HepG2 (cell line): ENCODE results near the gene MYRIP. TPM values are rescaled to one million over a fixed set of nuclear protein-coding genes. Genes with fewer than 3 reads are reported as not detected.
"Not testable (repeated sequence)": the region's sequence is repeated elsewhere in the genome, so short reads cannot be mapped to it uniquely, and the experiment has no call there.

Experiments used
- ATAC-seq: fragments of 200-7000 bp; cut with Tn5 transposase; 3 replicates; pipeline ENCODE4 v1.9.1; 2020; ENCODE audit warnings: mild to moderate bottlenecking, moderate library complexity
- BruUV-seq: library from RNA; stranded (reverse); fragments of 400-500 nt; replicated peaks from 2 replicates; lab custom pipeline; 2021; lab: Mats Ljungman, UMichigan
- CTCF ChIA-PET: fragments of 300-600 bp; formaldehyde crosslinking; extraction: SDS; loops from one replicate; lab custom pipeline; 2021; ENCODE audit warnings: low total read pairs, inconsistent platforms, low intra/inter-chr PET ratio; lab: Yijun Ruan, JAX
- POLR2A ChIA-PET: fragments of 350-600 bp; sonication (Branson Sonifier 250); formaldehyde crosslinking; loops from one replicate; lab custom pipeline; 2020; ENCODE audit warnings: antibody characterized with exemption, inconsistent platforms; lab: Yijun Ruan, JAX
- DNase-seq: peaks from one replicate; pipeline ENCODE4 v3.0.0-alpha.2; 2015; ENCODE audit warnings: low spot score
- FAIRE-seq: peaks from 3 replicates; lab custom pipeline; 2011; peaks lifted over from hg19 to GRCh38; lab: Jason Lieb, UNC
- H2AFZ ChIP-seq: one replicate; pipeline ENCODE4 v1.6.1; 2011; ENCODE audit warnings: low read length, inconsistent platforms
- H3K27ac ChIP-seq: fragments of 300-600 bp; 3 replicates; pipeline ENCODE4 v1.8.0; 2011; ENCODE audit warnings: mixed run types, mild to moderate bottlenecking, mixed read lengths, low read length, inconsistent platforms; ENCODE audit not compliant: insufficient read depth; ENCODE audit errors: extremely low read length
- H3K27me3 ChIP-seq, 2 experiments: fragments of 200-600 bp in 1 of 2; 2 replicates in 1 of 2; 3 replicates in 1 of 2; pipeline versions ENCODE4 v1.6.0 to v1.8.0; 2011; ENCODE audit warnings: low read length in 2 of 2, mild to moderate bottlenecking in 2 of 2, moderate library complexity in 2 of 2, inconsistent platforms in 1 of 2; ENCODE audit not compliant: insufficient read depth in 2 of 2, control insufficient read depth in 1 of 2
- H3K36me3 ChIP-seq, 2 experiments: fragments of 200-600 bp in 1 of 2; replicated peaks in 1 of 2; 2 replicates in 1 of 2; 3 replicates in 1 of 2; pipeline versions ENCODE4 v1.5.1 to v1.8.0; 2011; ENCODE audit warnings: low read length in 2 of 2, inconsistent platforms in 1 of 2; ENCODE audit not compliant: insufficient read depth in 2 of 2, control insufficient read depth in 1 of 2
- H3K4me1 ChIP-seq: 2 replicates; pipeline ENCODE4 v1.5.1; 2012; ENCODE audit warnings: low read length, inconsistent platforms; ENCODE audit not compliant: insufficient read depth
- H3K4me2 ChIP-seq: 2 replicates; pipeline ENCODE4 v1.6.0; 2011; ENCODE audit warnings: low read depth, low read length, inconsistent platforms
- H3K4me3 ChIP-seq, 3 experiments: fragments of 200-600 bp in 1 of 3; sonication (generic), shearing (Covaris generic) in 1 of 3; replicated peaks in 1 of 3; 2 replicates each; pipeline ENCODE4 v1.5.1; 2011 to 2016; ENCODE audit warnings: low read length in 3 of 3, inconsistent platforms in 2 of 3, low read depth in 2 of 3, mild to moderate bottlenecking in 2 of 3, control low read depth in 1 of 3, mixed read lengths in 1 of 3; ENCODE audit not compliant: insufficient read depth in 1 of 3
- H3K79me2 ChIP-seq: one replicate; pipeline ENCODE4 v1.6.1; 2011; ENCODE audit warnings: low read length, inconsistent platforms; ENCODE audit not compliant: insufficient read depth
- H3K9ac ChIP-seq: 2 replicates; pipeline ENCODE4 v1.6.0; 2011; ENCODE audit warnings: mild to moderate bottlenecking, low read depth, low read length, inconsistent platforms; ENCODE audit not compliant: insufficient read depth
- H3K9me3 ChIP-seq: 2 replicates; pipeline ENCODE4 v1.5.1; 2012; ENCODE audit warnings: mild to moderate bottlenecking, low read length
- H4K20me1 ChIP-seq: 2 replicates; pipeline ENCODE4 v1.6.0; 2011; ENCODE audit warnings: inconsistent platforms, mild to moderate bottlenecking, low read length, moderate library complexity; ENCODE audit not compliant: insufficient read depth
- AGO1 ChIP-seq: fragments of 200-400 bp; formaldehyde crosslinking; IDR thresholded peaks from 2 replicates; pipeline ENCODE4 v1.6.1; 2017; ENCODE audit warnings: mild to moderate bottlenecking, low read depth, low read length, moderate library complexity; ENCODE audit not compliant: poor library complexity, severe bottlenecking
- CBX1 ChIP-seq: IDR thresholded peaks from one replicate; pipeline ENCODE4 v1.6.1; 2016; ENCODE audit warnings: antibody characterized with exemption, low read depth
- HMGA1 ChIP-seq: sonication (generic); formaldehyde crosslinking; conservative IDR thresholded peaks from 2 replicates; pipeline ENCODE4 v1.4.0; 2020; ENCODE audit warnings: missing genetic modification reagents
- JDP2 ChIP-seq: sonication (generic); formaldehyde crosslinking; IDR thresholded peaks from 2 replicates; pipeline ENCODE4 v1.8.1; 2022; ENCODE audit warnings: missing genetic modification reagents, borderline replicate concordance
- MAX ChIP-seq: IDR thresholded peaks from 2 replicates; pipeline ENCODE4 v1.6.1; 2012; ENCODE audit warnings: inconsistent platforms
- PPARG ChIP-seq: conservative IDR thresholded peaks from 2 replicates; pipeline ENCODE4 v1.6.1; 2016; ENCODE audit warnings: missing biosample characterization, missing genetic modification reagents
- SIN3A ChIP-seq: IDR thresholded peaks from 2 replicates; pipeline ENCODE4 v1.6.1; 2011; ENCODE audit warnings: low read depth, mild to moderate bottlenecking, control low read depth, low read length, borderline replicate concordance
- TAF1 ChIP-seq: sonication (generic); formaldehyde crosslinking; IDR thresholded peaks from 2 replicates; pipeline ENCODE4 v1.4.0; 2020; ENCODE audit warnings: missing genetic modification reagents
- ZNF451 ChIP-seq: sonication (generic); formaldehyde crosslinking; IDR thresholded peaks from 2 replicates; pipeline ENCODE4 v1.5.0; 2020; ENCODE audit warnings: mild to moderate bottlenecking, missing genetic modification reagents
- ZNF564 ChIP-seq: sonication (generic); formaldehyde crosslinking; IDR thresholded peaks from 2 replicates; pipeline ENCODE4 v1.8.1; 2023; ENCODE audit warnings: mild to moderate bottlenecking, missing genetic modification reagents
- ZNF780A ChIP-seq: sonication (generic); formaldehyde crosslinking; IDR thresholded peaks from 2 replicates; pipeline ENCODE4 v1.8.0; 2022; ENCODE audit warnings: mild to moderate bottlenecking, missing genetic modification reagents, moderate library complexity
- WGBS: methylation state at CpG from one replicate; pipeline ENCODE4 v1.1.6; 2017; ENCODE audit warnings: low lambda C conversion rate; 5-methylcytosine and 5-hydroxymethylcytosine counted together
- in situ Hi-C: cut with HindIII; loops from 2 replicates; pipeline ENCODE4 v1.10.0; 2017; ENCODE audit warnings: low pct_unique_long_range_greater_than_20kb; ENCODE audit not compliant: extremely low pct_ligation_motif_present
- intact Hi-C: fragments of 100-400 bp; cut with micrococcal nuclease; formaldehyde crosslinking; loops from one replicate; pipeline ENCODE4 v1.10.0; 2022; ENCODE audit not compliant: unreplicated experiment
- polyA plus RNA-seq, 8 experiments: library from polyadenylated mRNA; depleted of rRNA in 3 of 8; stranded (reverse) in 7 of 8; unstranded in 1 of 8; fragments of >200 nt; fragmentation: Illumina TruSeq in 4 of 8; extraction: Trizol in 4 of 8; gene quantifications; 2 replicates each; pipeline versions ENCODE4 v1.2.1 to v1.2.3, GENCODE V29; 2011 to 2016; ENCODE audit warnings: low read depth in 4 of 8, missing spikeins in 1 of 8, mixed read lengths in 1 of 8; ENCODE audit not compliant: insufficient read depth in 1 of 8
- total RNA-seq, 5 experiments: library from RNA; depleted of rRNA; stranded (reverse); fragments of >200 nt; fragmentation: Illumina TruSeq; extraction: Trizol; gene quantifications; 2 replicates each; pipeline ENCODE4 v1.2.3, GENCODE V29; 2016; ENCODE audit warnings: low read depth in 1 of 5

Gene MYRIP
- total and polyA plus RNA-seq, 2 of the 13 experiments (the other 11 are each of a cell fraction or from before 2014, with no cell fraction given) = 0.64 to 0.84 TPM

- no peak for TF ChIP-seq SIN3A
- no peak for TF ChIP-seq ZNF780A (CRISPR knock-in tag)
- no peak for TF ChIP-seq TAF1 (CRISPR knock-in tag)
Observed at GRCh38 chr3:39765575-39765974, 43.8 kb upstream of the MYRIP start (continued).

- Histone ChIP-seq H3K27ac (no peak overlapping the region), H3K79me2 (no peaks in the 10 kb centered on the region), H3K4me1 (no peaks in the 10 kb centered on the region), H3K27me3 (0 out of 5 replicates have a peak, but pooled peaks cover 0 to 2% of the 10 kb centered on the region in 2 experiments), H3K9me3 (no peaks in the 10 kb centered on the region), H2AFZ (no peak overlapping the region), H3K9ac (no peak overlapping the region), H3K36me3 (no peaks in the 10 kb centered on the region), H4K20me1 (no peaks in the 10 kb centered on the region), H3K4me3 (no peak overlapping the region), H3K4me2 (no peak overlapping the region)
- intact Hi-C loops = no loop called here
- 0% methylated on average over 1 of the region's 1 CpG for WGBS
- ChIA-PET CTCF (no interaction called here), POLR2A (no interaction called here)
- DNase-seq (no peak), ATAC-seq (no peak), FAIRE-seq (no peak)
- in situ Hi-C loops = no loop called here
- TF ChIP-seq CBX1 (no peak), PPARG (CRISPR knock-in tag) (no peak), HMGA1 (no peak), JDP2 (CRISPR knock-in tag) (no peak), ZNF564 (CRISPR knock-in tag) (no peak), MAX (no peak), AGO1 (no peak), ZNF451 (CRISPR knock-in tag) (no peak)
- no TSS peak for BruUV-seq
Observed at GRCh38 chr3:39766433-39766832, 43.0 kb upstream of the MYRIP start.

GRCh38 chr3:39766909-39767308, 42.5 kb upstream of the MYRIP start:
- H3K9ac ChIP-seq, ATAC-seq, intact Hi-C loops, CTCF ChIA-PET, H3K27ac ChIP-seq, H3K9me3 ChIP-seq, H4K20me1 ChIP-seq, H3K36me3 ChIP-seq, H2AFZ ChIP-seq, in situ Hi-C loops, H3K4me3 ChIP-seq, H3K79me2 ChIP-seq, H3K4me1 ChIP-seq, H3K27me3 ChIP-seq, DNase-seq, POLR2A ChIA-PET, BruUV-seq, H3K4me2 ChIP-seq, FAIRE-seq: not testable (repeated sequence)

GRCh38 chr3:39778168-39778567, 31.2 kb upstream of the MYRIP start:
- POLR2A ChIA-PET, H4K20me1 ChIP-seq, H3K27ac ChIP-seq, FAIRE-seq, in situ Hi-C loops, BruUV-seq, H3K9me3 ChIP-seq, H3K27me3 ChIP-seq, H3K9ac ChIP-seq, H3K36me3 ChIP-seq, H3K4me2 ChIP-seq, intact Hi-C loops, CTCF ChIA-PET, H3K4me3 ChIP-seq, H3K79me2 ChIP-seq, DNase-seq, H2AFZ ChIP-seq, ATAC-seq: not testable (repeated sequence)
- peaks cover 16% of the 10 kb centered on the region for H3K4me1 ChIP-seq
- WGBS = 66% methylated on average over 5 of the region's 5 CpGs
